Skeletal muscle tissue (tissue), 4 donors: ENCODE data around the gene JPH4. TPM values are rescaled to one million over a fixed set of nuclear protein-coding genes. Genes with fewer than 3 reads are reported as not detected.

Experiments
- H3K27ac ChIP-seq: one replicate; pipeline ENCODE4 v1.7.0; 2013; ENCODE audit warnings: mild to moderate bottlenecking, low read depth, low read length, inconsistent platforms
- H3K27me3 ChIP-seq, 3 donors: one replicate each; pipeline ENCODE4 v1.7.0; 2013; ENCODE audit warnings: low read length in 3 of 3; ENCODE audit not compliant: control insufficient read depth in 3 of 3, insufficient read depth in 3 of 3
- H3K36me3 ChIP-seq, 3 donors: one replicate each; pipeline ENCODE4 v1.7.0; 2013; ENCODE audit warnings: low read length in 3 of 3; ENCODE audit not compliant: control insufficient read depth in 3 of 3, insufficient read depth in 3 of 3
- H3K4me1 ChIP-seq, 3 donors: one replicate each; pipeline ENCODE4 v1.7.0; 2013; ENCODE audit warnings: low read length in 3 of 3, mild to moderate bottlenecking in 3 of 3; ENCODE audit not compliant: control insufficient read depth in 3 of 3, insufficient read depth in 3 of 3
- H3K4me3 ChIP-seq, 3 donors: one replicate each; pipeline ENCODE4 v1.7.0; 2013; ENCODE audit warnings: low read length in 3 of 3
- H3K9ac ChIP-seq, 3 donors: one replicate each; pipeline ENCODE4 v1.7.0; 2013; ENCODE audit warnings: low read length in 3 of 3, mild to moderate bottlenecking in 3 of 3, moderate library complexity in 2 of 3, low read depth in 1 of 3
- H3K9me3 ChIP-seq, 3 donors: one replicate each; pipeline ENCODE4 v1.7.0; 2013; ENCODE audit warnings: low read length in 3 of 3; ENCODE audit not compliant: control insufficient read depth in 3 of 3
- total RNA-seq: library from RNA; depleted of rRNA; stranded (reverse); fragments of >200 nt; gene quantifications from one replicate; pipeline ENCODE4 v1.2.3, GENCODE V29; 2014
- donor health status: Osteomylitis.

JPH4 gene
- 1.0 TPM for total RNA-seq

- Histone ChIP-seq H3K9me3 (no peaks in the 10 kb centered on the region), H3K27me3 (peaks cover 52 to 63% (median 56%) of the 10 kb centered on the region in 3 donors), H3K27ac (no peak within 1 kb of the TSS), H3K4me1 (peaks cover 0 to 6% (median 0%) of the 10 kb centered on the region in 3 donors), H3K4me3 (no peak within 1 kb of the TSS), H3K36me3 (no peaks in the 10 kb centered on the region), H3K9ac (no peak within 1 kb of the TSS)
Observed at GRCh38 chr14:23578560-23579310, at the start of gene JPH4. Gene JPH4, minus strand, starts transcription at chr14:23578790. Its CDS starts 1,337 bp downstream, at chr14:23577453.

- Histone ChIP-seq H3K9ac (no peak overlapping the region), H3K9me3 (no peaks in the 10 kb centered on the region), H3K4me1 (peaks cover 0 to 3% (median 0%) of the 10 kb centered on the region in 3 donors), H3K27ac (no peak overlapping the region), H3K4me3 (no peak overlapping the region), H3K27me3 (no peaks in the 10 kb centered on the region), H3K36me3 (no peaks in the 10 kb centered on the region)
Observed at GRCh38 chr14:23627961-23628360, 49.4 kb upstream of the JPH4 start.

- Histone ChIP-seq H3K4me3 (no peak overlapping the region), H3K27me3 (peaks cover 0 to 5% (median 0%) of the 10 kb centered on the region in 3 donors), H3K9ac (no peak overlapping the region), H3K4me1 (peaks cover 0 to 2% (median 0%) of the 10 kb centered on the region in 3 donors), H3K9me3 (no peaks in the 10 kb centered on the region), H3K36me3 (no peaks in the 10 kb centered on the region), H3K27ac (no peak overlapping the region)
Observed at GRCh38 chr14:23626946-23627345, 48.4 kb upstream of the JPH4 start.

GRCh38 chr14:23624830-23625404, 46.3 kb upstream of the JPH4 start:
- Histone ChIP-seq H3K36me3 (no peaks in the 10 kb centered on the region), H3K9me3 (no peaks in the 10 kb centered on the region), H3K27me3 (peaks cover 0 to 6% (median 0%) of the 10 kb centered on the region in 3 donors), H3K27ac (no peak overlapping the region), H3K4me1 (no peaks in the 10 kb centered on the region), H3K9ac (no peak overlapping the region), H3K4me3 (no peak overlapping the region)

DNA sequence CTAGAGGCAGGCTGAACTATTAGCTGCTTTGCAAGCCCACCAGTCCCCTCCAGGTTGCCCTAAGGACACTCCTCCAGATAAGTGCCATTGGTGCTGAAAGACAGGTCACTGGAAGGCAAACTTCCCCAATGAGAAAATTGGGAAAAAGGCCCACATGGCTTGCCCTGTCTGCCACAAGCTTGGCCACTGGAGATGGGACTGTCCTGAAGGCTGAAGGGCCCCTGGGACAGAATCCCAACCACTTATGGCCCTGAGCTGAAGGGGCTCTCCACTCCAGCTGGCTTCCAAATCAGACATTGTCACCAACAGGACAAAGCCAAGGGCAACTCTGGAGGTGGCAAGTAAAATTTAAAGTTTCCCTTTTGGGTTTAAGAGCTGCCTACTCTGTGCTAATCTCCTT, 45.4 kb upstream of the JPH4 start:
- no peak overlapping the region for H3K27ac ChIP-seq
- peaks cover 0 to 6% (median 0%) of the 10 kb centered on the region in 3 donors for H3K27me3 ChIP-seq
- no peak overlapping the region for H3K9ac ChIP-seq
- no peaks in the 10 kb centered on the region for H3K36me3 ChIP-seq
- H3K4me3 ChIP-seq: no peak overlapping the region
- H3K4me1 ChIP-seq: no peaks in the 10 kb centered on the region
- no peaks in the 10 kb centered on the region for H3K9me3 ChIP-seq

DNA sequence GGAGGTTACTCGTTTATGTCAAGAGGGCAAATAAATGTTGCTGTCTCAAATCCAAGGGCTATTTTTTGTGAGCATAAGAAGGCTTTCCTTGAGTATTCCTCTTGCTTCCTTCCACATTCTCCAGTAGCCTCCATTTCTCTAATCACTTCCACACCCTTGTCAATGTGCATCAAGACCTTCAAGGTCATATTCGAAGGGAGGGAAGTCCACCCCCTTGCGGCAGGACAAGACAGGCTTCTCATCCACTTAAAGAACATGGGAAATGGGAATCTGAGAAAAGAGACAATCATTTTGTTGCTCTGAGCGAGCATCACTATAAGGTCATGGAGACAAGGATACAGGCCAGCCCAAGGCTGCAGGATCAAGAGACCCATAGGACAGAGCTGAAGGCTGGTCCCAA, 44.4 kb upstream of the JPH4 start:
- Histone ChIP-seq H3K27me3 (peaks cover 0 to 6% (median 0%) of the 10 kb centered on the region in 3 donors), H3K27ac (no peak overlapping the region), H3K4me1 (no peaks in the 10 kb centered on the region), H3K9me3 (no peaks in the 10 kb centered on the region), H3K9ac (no peak overlapping the region), H3K4me3 (no peak overlapping the region), H3K36me3 (no peaks in the 10 kb centered on the region)

- no peak overlapping the region for H3K27ac ChIP-seq
- H3K27me3 ChIP-seq: peaks cover 0 to 6% (median 0%) of the 10 kb centered on the region in 3 donors
- no peaks in the 10 kb centered on the region for H3K9me3 ChIP-seq
- H3K4me1 ChIP-seq: no peaks in the 10 kb centered on the region
- H3K36me3 ChIP-seq: no peaks in the 10 kb centered on the region
- H3K4me3 ChIP-seq: no peak overlapping the region
- no peak overlapping the region for H3K9ac ChIP-seq
Observed at GRCh38 chr14:23621932-23622730, 43.5 kb upstream of the JPH4 start.

DNA sequence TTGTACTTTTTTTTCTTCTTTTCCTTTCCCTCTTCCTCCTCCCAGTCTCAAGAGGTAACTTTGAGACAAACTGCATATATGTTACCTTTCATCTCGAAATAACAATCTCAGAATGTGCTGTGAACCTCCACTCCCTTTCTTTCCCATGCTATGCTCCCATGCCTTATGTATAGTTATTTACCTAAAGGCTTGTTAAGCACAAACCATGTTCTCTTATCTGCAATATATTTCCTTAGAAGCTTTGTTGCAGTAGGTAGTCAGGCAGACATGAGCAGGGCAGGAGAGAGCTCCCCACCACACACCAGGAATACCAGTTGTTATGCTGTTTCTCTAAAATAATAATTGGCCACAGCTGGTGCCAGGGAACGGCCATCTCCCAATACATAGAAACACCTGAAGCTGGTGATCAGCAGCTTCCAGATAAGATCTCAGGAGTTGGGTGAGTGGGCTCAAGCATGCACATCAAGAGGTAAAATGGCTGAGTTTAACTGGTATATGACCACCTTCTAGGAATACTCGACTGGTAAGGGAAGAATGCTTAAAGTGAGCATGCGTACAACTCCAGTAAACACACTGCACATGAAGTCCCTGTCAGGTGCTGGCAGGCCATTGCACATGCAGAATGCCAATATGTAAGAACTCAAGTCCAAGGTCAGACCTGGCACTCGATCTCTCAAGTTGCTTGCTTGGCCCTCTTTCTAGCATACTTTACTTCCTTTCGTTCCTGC, 42.8 kb upstream of the JPH4 start:
- Histone ChIP-seq H3K27me3 (peaks cover 0 to 6% (median 0%) of the 10 kb centered on the region in 3 donors), H3K36me3 (no peaks in the 10 kb centered on the region), H3K4me3 (no peak overlapping the region), H3K27ac (no peak overlapping the region), H3K9ac (no peak overlapping the region), H3K4me1 (no peaks in the 10 kb centered on the region), H3K9me3 (no peaks in the 10 kb centered on the region)

- Histone ChIP-seq H3K4me1 (no peaks in the 10 kb centered on the region), H3K27ac (no peak overlapping the region), H3K27me3 (peaks cover 0 to 6% (median 0%) of the 10 kb centered on the region in 3 donors), H3K4me3 (no peak overlapping the region), H3K9ac (no peak overlapping the region), H3K9me3 (no peaks in the 10 kb centered on the region), H3K36me3 (no peaks in the 10 kb centered on the region)
Observed at GRCh38 chr14:23620177-23620702, 41.6 kb upstream of the JPH4 start.
